GM12875 (cell line): ENCODE data around the gene MAST4.

Experiments
- H3K4me3 ChIP-seq: one replicate; pipeline ENCODE4 v1.5.1; 2011; ENCODE audit warnings: low read depth, low read length, control low read depth
- TF ChIP-seq, protein P1 (sequence below): IDR thresholded peaks from 2 replicates; pipeline ENCODE4 v1.5.1; 2011; ENCODE audit warnings: low read depth, mild to moderate bottlenecking, control low read depth, inconsistent platforms, low read length, moderate library complexity, borderline replicate concordance; ENCODE audit not compliant: insufficient read depth

Gene MAST4

GRCh38 chr5:67201897-67202549 lies 605.8 kb downstream of the MAST4 start:
- H3K4me3 ChIP-seq: no peak overlapping the region
- TF ChIP-seq, protein P1, sequence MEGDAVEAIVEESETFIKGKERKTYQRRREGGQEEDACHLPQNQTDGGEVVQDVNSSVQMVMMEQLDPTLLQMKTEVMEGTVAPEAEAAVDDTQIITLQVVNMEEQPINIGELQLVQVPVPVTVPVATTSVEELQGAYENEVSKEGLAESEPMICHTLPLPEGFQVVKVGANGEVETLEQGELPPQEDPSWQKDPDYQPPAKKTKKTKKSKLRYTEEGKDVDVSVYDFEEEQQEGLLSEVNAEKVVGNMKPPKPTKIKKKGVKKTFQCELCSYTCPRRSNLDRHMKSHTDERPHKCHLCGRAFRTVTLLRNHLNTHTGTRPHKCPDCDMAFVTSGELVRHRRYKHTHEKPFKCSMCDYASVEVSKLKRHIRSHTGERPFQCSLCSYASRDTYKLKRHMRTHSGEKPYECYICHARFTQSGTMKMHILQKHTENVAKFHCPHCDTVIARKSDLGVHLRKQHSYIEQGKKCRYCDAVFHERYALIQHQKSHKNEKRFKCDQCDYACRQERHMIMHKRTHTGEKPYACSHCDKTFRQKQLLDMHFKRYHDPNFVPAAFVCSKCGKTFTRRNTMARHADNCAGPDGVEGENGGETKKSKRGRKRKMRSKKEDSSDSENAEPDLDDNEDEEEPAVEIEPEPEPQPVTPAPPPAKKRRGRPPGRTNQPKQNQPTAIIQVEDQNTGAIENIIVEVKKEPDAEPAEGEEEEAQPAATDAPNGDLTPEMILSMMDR: no peak

GRCh38 chr5:67202828-67203227 lies 606.6 kb downstream of the MAST4 start:
- no peak overlapping the region for H3K4me3 ChIP-seq
- TF ChIP-seq, protein P1: no peak

- TF ChIP-seq, protein P1: no peak
- no peak overlapping the region for H3K4me3 ChIP-seq
Measured at GRCh38 chr5:67203701-67204074, 607.5 kb downstream of the MAST4 start.

DNA sequence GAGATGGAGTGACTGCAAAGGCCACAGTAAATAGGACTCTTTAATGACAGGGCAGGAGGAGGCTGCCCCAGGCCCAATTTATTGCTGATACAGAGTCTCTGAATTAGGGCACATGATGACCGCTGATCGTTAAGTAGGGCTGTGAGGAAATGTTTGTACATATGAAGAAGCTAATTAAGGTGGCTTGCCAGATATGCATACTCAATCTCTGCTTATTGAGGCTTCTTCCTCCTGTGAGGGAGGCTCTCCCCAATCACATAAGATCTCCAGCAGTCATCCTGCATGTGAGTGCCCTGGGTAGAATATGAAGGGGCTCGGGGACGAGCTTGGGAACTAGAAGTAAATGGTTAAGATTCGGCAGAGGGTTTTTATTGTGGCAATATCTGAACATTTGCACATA lies 608.6 kb downstream of the MAST4 start:
- no peak overlapping the region for H3K4me3 ChIP-seq
- TF ChIP-seq, protein P1: no peak

DNA sequence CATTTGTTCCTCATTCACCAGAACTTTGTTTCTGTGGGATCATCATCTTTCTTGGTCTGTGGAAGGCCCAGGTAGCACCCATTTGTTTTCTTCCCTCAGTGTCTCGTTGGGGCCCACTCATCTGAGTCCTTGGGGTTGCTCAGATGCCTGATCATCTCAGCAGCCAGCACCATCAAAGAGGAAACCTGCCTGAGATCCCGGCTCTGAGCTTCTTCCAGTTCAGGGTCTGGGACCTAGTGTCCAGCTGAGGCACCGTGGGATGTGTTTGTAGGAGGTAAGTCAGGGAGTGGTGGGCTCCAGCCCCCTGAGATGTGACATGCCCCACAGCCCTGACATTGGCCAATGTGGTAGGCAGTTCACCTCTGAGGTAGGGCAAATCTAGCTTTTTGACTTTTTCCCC lies 609.8 kb downstream of the MAST4 start:
- H3K4me3 ChIP-seq: no peak overlapping the region
- TF ChIP-seq, protein P1: no peak

GRCh38 chr5:67206461-67206860 lies 610.3 kb downstream of the MAST4 start:
- TF ChIP-seq, protein P1: no peak
- H3K4me3 ChIP-seq: no peak overlapping the region

DNA sequence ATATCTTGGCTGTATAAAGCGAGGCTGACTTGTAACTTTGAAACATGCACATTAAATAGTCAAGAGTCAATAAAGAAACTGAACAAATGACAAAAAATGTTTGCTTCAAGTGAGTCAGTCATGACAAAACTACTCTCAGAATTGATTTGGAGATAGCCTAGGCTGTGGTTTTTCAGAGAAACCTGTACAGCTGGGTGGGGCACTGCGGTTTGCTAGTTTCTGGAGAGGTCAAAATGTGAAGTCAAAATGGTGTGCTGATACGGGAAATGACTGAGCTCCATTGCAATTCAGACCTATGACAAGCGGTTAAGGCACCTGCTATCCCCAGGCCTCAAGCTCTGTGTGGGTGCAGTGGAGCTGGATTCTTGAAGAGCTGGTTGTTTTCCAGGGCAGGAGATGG lies 610.7 kb downstream of the MAST4 start:
- no peak overlapping the region for H3K4me3 ChIP-seq
- TF ChIP-seq, protein P1: no peak
